ENCODE data around the gene BTNL9. TPM values are rescaled to one million over a fixed set of nuclear protein-coding genes. Genes with fewer than 3 reads are reported as not detected.

The BTNL9 gene
- total and polyA plus RNA-seq, 2 of the 8 experiments (the other 6 are each of a cell fraction or from before 2014, with no cell fraction given) = 0.23 to 0.89 TPM

GRCh38 chr5:181059297-181060230, 19.5 kb downstream of the BTNL9 start (continued):
- TF ChIP-seq RNF2 (IDR thresholded peaks at IDR 0.05; ENCODE audit: borderline replicate concordance, low read depth, low read length, missing control alignments, poor library complexity, severe bottlenecking) (peak; percentile 54), JUND (IDR thresholded peaks at IDR 0.05; ENCODE audit: low read length) (no peak), FOSL1 (IDR thresholded peaks at IDR 0.05; ENCODE audit: insufficient read depth, low read depth, low read length) (no peak), SAP30 (IDR thresholded peaks at IDR 0.05; ENCODE audit: insufficient read depth, insufficient replicate concordance, low read length) (no peak), EP300 (IDR thresholded peaks at IDR 0.05; ENCODE audit: borderline replicate concordance in 1 of 2, low read depth in 2 of 2, low read length in 2 of 2) (no peak), USF2 (IDR thresholded peaks at IDR 0.05; ENCODE audit: low read length) (no peak), RXRA (IDR thresholded peaks at IDR 0.05; ENCODE audit: insufficient read depth, low read depth, low read length) (no peak), GABPA (IDR thresholded peaks at IDR 0.05; ENCODE audit: borderline replicate concordance, insufficient read depth, low read length) (no peak), EZH2 (IDR thresholded peaks at IDR 0.05; ENCODE audit: low read depth, low read length, severe bottlenecking) (peak; percentile 96), CHD2 (IDR thresholded peaks at IDR 0.05; ENCODE audit: low read length) (no peak), POLR2AphosphoS5 (IDR thresholded peaks at IDR 0.05; ENCODE audit: low read depth, low read length) (no peak), JUN (IDR thresholded peaks at IDR 0.05; ENCODE audit: low read depth, low read length) (no peak), CREB1 (IDR thresholded peaks at IDR 0.05) (no peak), BCL11A (IDR thresholded peaks at IDR 0.05; ENCODE audit: low read depth in 2 of 2, low read length in 2 of 2) (no peak), BRCA1 (IDR thresholded peaks at IDR 0.05; ENCODE audit: low read depth, low read length) (no peak), SP1 (IDR thresholded peaks at IDR 0.05; ENCODE audit: low read depth, low read length) (no peak), CHD1 (IDR thresholded peaks at IDR 0.05; ENCODE audit: low read depth, low read length) (no peak), KDM1A (IDR thresholded peaks at IDR 0.05; ENCODE audit: borderline replicate concordance, low read length) (no peak), HDAC2 (IDR thresholded peaks at IDR 0.05; ENCODE audit: borderline replicate concordance in 1 of 2, low read depth in 2 of 2, low read length in 2 of 2) (no peak), TAF7 (optimal IDR thresholded peaks at IDR 0.05; ENCODE audit: borderline replicate concordance, low read depth, low read length) (no peak), E2F6 (IDR thresholded peaks at IDR 0.05) (no peak; the same call in none of the 2 replicates)
